HepG2 (cell line): ENCODE data around the gene ADAM10. TPM values are rescaled to one million over a fixed set of nuclear protein-coding genes. Genes with fewer than 3 reads are reported as not detected.
A peak's percentile ranks its signal among the peaks of the same experiment; 100 is the strongest.

Experiments
- ARID4A ChIP-seq: sonication (generic); formaldehyde crosslinking; IDR thresholded peaks from 2 replicates; pipeline ENCODE4 v1.5.0; 2020; ENCODE audit warnings: mild to moderate bottlenecking, missing genetic modification reagents, borderline replicate concordance
- ARNTL ChIP-seq: sonication (generic); formaldehyde crosslinking; IDR thresholded peaks from 2 replicates; pipeline ENCODE4 v1.4.0; 2020; ENCODE audit warnings: mild to moderate bottlenecking, missing genetic modification reagents
- CBX2 ChIP-seq, 2 experiments: fragments of 200-600 bp in 1 of 2; sonication (generic); formaldehyde crosslinking in 1 of 2; IDR thresholded peaks; 2 replicates each; pipeline versions ENCODE4 v1.7.0 to v1.8.1; 2018 to 2022; ENCODE audit warnings: low read depth in 2 of 2, low read length in 1 of 2, mild to moderate bottlenecking in 1 of 2, missing genetic modification reagents in 1 of 2
- CREB1 ChIP-seq, 2 experiments: fragments of 450-650 bp in 1 of 2; IDR thresholded peaks; 2 replicates each; pipeline ENCODE4 v1.6.1; 2016 to 2017; ENCODE audit warnings: control low read depth in 1 of 2, mild to moderate bottlenecking in 1 of 2, missing compliant biosample characterization in 1 of 2, missing genetic modification characterization in 1 of 2
- DBP ChIP-seq: sonication (generic); formaldehyde crosslinking; IDR thresholded peaks from 2 replicates; pipeline ENCODE4 v1.4.0; 2020; ENCODE audit warnings: missing genetic modification reagents; ENCODE audit errors: not compliant biosample characterization
- DNMT3B ChIP-seq: conservative IDR thresholded peaks from 2 replicates; pipeline ENCODE4 v1.6.1; 2016; ENCODE audit warnings: missing biosample characterization, control low read depth
- MED13 ChIP-seq: sonication (generic); formaldehyde crosslinking; IDR thresholded peaks from 2 replicates; pipeline ENCODE4 v1.5.0; 2020; ENCODE audit warnings: missing genetic modification reagents
- NFE2L1 ChIP-seq: sonication (generic); formaldehyde crosslinking; IDR thresholded peaks from 2 replicates; pipeline ENCODE4 v1.4.0; 2020; ENCODE audit warnings: missing genetic modification reagents, mild to moderate bottlenecking, borderline replicate concordance
- POLR2AphosphoS5 ChIP-seq: IDR thresholded peaks from 2 replicates; pipeline ENCODE4 v1.6.1; 2012; ENCODE audit warnings: low read depth, low read length
- REL ChIP-seq: sonication (generic); formaldehyde crosslinking; conservative IDR thresholded peaks from 2 replicates; pipeline ENCODE4 v1.8.0; 2022; ENCODE audit warnings: mild to moderate bottlenecking, missing genetic modification reagents, moderate library complexity
- STAT6 ChIP-seq: sonication (generic); formaldehyde crosslinking; IDR thresholded peaks from 2 replicates; pipeline ENCODE4 v1.4.0; 2020; ENCODE audit warnings: missing genetic modification reagents, mild to moderate bottlenecking, borderline replicate concordance
- ZBTB49 ChIP-seq: sonication (generic); formaldehyde crosslinking; IDR thresholded peaks from 2 replicates; pipeline ENCODE4 v1.4.0; 2020; ENCODE audit warnings: missing genetic modification reagents, borderline replicate concordance
- ZFX ChIP-seq: sonication (generic); formaldehyde crosslinking; IDR thresholded peaks from 2 replicates; pipeline ENCODE4 v1.4.0; 2020; ENCODE audit warnings: mild to moderate bottlenecking, low read depth, missing genetic modification reagents, moderate library complexity
- ZMAT3 ChIP-seq: sonication (generic); formaldehyde crosslinking; conservative IDR thresholded peaks from 2 replicates; pipeline ENCODE4 v1.7.0; 2021; ENCODE audit warnings: missing genetic modification reagents
- ZMYM4 ChIP-seq: sonication (generic); formaldehyde crosslinking; IDR thresholded peaks from 2 replicates; pipeline ENCODE4 v1.8.1; 2023; ENCODE audit warnings: mild to moderate bottlenecking, missing genetic modification reagents
- ZNF616 ChIP-seq: sonication (generic); formaldehyde crosslinking; IDR thresholded peaks from 2 replicates; pipeline ENCODE4 v1.5.0; 2020; ENCODE audit warnings: low read depth, mild to moderate bottlenecking, missing genetic modification reagents
- ZNF724P ChIP-seq: sonication (generic); formaldehyde crosslinking; IDR thresholded peaks from 2 replicates; pipeline ENCODE4 v1.8.0; 2022; ENCODE audit warnings: missing genetic modification reagents, borderline replicate concordance
- polyA plus RNA-seq, 8 experiments: library from polyadenylated mRNA; depleted of rRNA in 3 of 8; stranded (reverse) in 7 of 8; unstranded in 1 of 8; fragments of >200 nt; fragmentation: Illumina TruSeq in 4 of 8; extraction: Trizol in 4 of 8; gene quantifications; 2 replicates each; pipeline versions ENCODE4 v1.2.1 to v1.2.3, GENCODE V29; 2011 to 2016; ENCODE audit warnings: low read depth in 4 of 8, missing spikeins in 1 of 8, mixed read lengths in 1 of 8; ENCODE audit not compliant: insufficient read depth in 1 of 8
- total RNA-seq, 5 experiments: library from RNA; depleted of rRNA; stranded (reverse); fragments of >200 nt; fragmentation: Illumina TruSeq; extraction: Trizol; gene quantifications; 2 replicates each; pipeline ENCODE4 v1.2.3, GENCODE V29; 2016; ENCODE audit warnings: low read depth in 1 of 5

The ADAM10 gene
- total and polyA plus RNA-seq, 2 of the 13 experiments (the other 11 are each of a cell fraction or from before 2014, with no cell fraction given) = 92.7 to 125 TPM

GRCh38 chr15:58749532-58750337 is at the start of gene ADAM10 (continued):
- peak; percentile 27; the same call in 1 of the 2 replicates for TF ChIP-seq ARID4A (CRISPR knock-in tag)
- peak; percentile 53; the same call in 1 of the 2 replicates for TF ChIP-seq ZBTB49
- TF ChIP-seq POLR2AphosphoS5 = peak; percentile 91
- no peak for TF ChIP-seq ZNF724P
- peak; percentile 66; the same call in 1 of the 2 replicates for TF ChIP-seq DNMT3B (CRISPR knock-in tag)
- peak; percentile 24 for TF ChIP-seq DBP (CRISPR knock-in tag)
- TF ChIP-seq CBX2 (IDR thresholded peaks at IDR 0.05; ENCODE audit: low read depth, low read length) = no peak
- no peak for TF ChIP-seq CBX2 (CRISPR knock-in tag; IDR thresholded peaks at IDR 0.05; ENCODE audit: low read depth)
- 0 out of 2 replicates have a peak, but pooled peaks have one; percentile 47 for TF ChIP-seq ZMAT3 (CRISPR knock-in tag)
- no peak for TF ChIP-seq NFE2L1 (CRISPR knock-in tag)
- TF ChIP-seq ZNF616 = 0 out of 2 replicates have a peak, but pooled peaks have one; percentile 43
- TF ChIP-seq ARNTL = peak; percentile 32; the same call in 1 of the 2 replicates
- TF ChIP-seq REL (CRISPR knock-in tag) = no peak; the same call in 1 of the 2 replicates
- TF ChIP-seq ZMYM4 (CRISPR knock-in tag) = peak; percentile 79
- TF ChIP-seq ZFX (CRISPR knock-in tag) = 0 out of 2 replicates have a peak, but pooled peaks have one; percentile 38
- no peak for TF ChIP-seq STAT6
- TF ChIP-seq MED13 = no peak
- peak; percentile 39 for TF ChIP-seq CREB1 (IDR thresholded peaks at IDR 0.05)
- TF ChIP-seq CREB1 (CRISPR knock-in tag; IDR thresholded peaks at IDR 0.05) = no peak
